ENCODE measurements around the gene EFHC1. TPM values are rescaled to one million over a fixed set of nuclear protein-coding genes. Genes with fewer than 3 reads are reported as not detected.

EFHC1 gene
- polyA plus RNA-seq, 1 donor (not counting 4 experiments of a cell fraction or from before 2014, with no cell fraction given) = 20.5 TPM

DNA sequence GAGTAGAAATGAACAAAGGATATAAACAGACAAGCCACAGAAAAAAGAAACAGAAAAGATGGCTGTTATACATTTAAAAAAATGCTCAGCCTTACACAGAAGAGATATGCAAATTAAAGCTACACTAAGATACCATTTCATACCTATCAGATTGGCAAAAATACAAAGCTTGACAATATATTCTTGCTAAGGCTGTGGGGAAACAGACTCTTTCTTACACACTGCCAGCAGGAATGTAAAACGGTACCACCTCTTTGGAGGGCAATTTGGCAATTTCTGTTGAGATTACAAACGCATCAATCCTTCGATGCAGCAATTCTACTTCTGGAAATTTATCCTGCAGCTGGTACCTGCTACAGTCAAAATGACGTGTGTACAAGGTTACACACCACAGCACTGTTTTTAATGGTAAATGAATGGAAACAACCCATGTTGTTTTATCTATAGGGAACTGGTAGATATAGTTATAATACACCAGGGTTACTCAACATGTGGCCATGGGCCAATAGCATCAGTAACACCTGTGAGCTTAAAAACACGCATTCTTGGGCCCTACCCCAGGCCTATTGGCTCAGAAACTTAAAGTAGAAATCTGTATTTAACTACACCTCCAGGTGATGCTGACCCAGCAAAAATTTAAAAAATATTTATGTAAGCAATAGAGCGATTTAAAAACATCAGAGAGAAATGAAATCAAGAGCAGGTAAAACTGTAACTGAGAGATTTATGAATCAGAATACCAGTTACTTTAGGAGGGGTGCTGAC is 103.4 kb downstream of the EFHC1 start:
- Histone ChIP-seq H3K9me1 (ENCODE audit: control insufficient read depth, extremely low read depth, insufficient read depth, low read length) (no peaks in the 10 kb centered on the region), H3K4me3 (ENCODE audit: control insufficient read depth in 2 of 3, extremely low read depth in 1 of 3, insufficient read depth in 2 of 3, low read depth in 1 of 3, low read length in 3 of 3) (no peak overlapping the region), H3K27ac (ENCODE audit: control insufficient read depth, insufficient read depth, low read length) (no peak overlapping the region), H3K79me2 (ENCODE audit: control insufficient read depth, insufficient read depth, low read length) (peaks cover 2% of the 10 kb centered on the region), H3K36me3 (ENCODE audit: control insufficient read depth in 2 of 2, extremely low read depth in 1 of 2, insufficient read depth in 2 of 2, low read length in 2 of 2) (no peaks in the 10 kb centered on the region), H2AFZ (ENCODE audit: control insufficient read depth, low read length) (no peak overlapping the region), H3K9ac (ENCODE audit: control insufficient read depth, extremely low read depth, insufficient read depth, low read length) (no peak overlapping the region), H3K4me2 (ENCODE audit: control insufficient read depth, extremely low read depth, insufficient read depth, low read depth, low read length) (no peak overlapping the region), H3K27me3 (ENCODE audit: control insufficient read depth, extremely low read depth, insufficient read depth, low read length) (no peaks in the 10 kb centered on the region), H3K9me3 (ENCODE audit: control insufficient read depth, low read depth, low read length) (no peaks in the 10 kb centered on the region), H4K20me1 (ENCODE audit: control insufficient read depth, extremely low read depth, insufficient read depth, low read length) (no peaks in the 10 kb centered on the region), H3K4me1 (ENCODE audit: control insufficient read depth, extremely low read depth, insufficient read depth, low read length) (peaks cover 13% of the 10 kb centered on the region)
- FAIRE-seq (no peak), DNase-seq (ENCODE audit: low read depth, low spot score) (no peak)
- TF ChIP-seq EZH2 (IDR thresholded peaks at IDR 0.05; ENCODE audit: low read length) = no peak
- TF ChIP-seq, protein P1, sequence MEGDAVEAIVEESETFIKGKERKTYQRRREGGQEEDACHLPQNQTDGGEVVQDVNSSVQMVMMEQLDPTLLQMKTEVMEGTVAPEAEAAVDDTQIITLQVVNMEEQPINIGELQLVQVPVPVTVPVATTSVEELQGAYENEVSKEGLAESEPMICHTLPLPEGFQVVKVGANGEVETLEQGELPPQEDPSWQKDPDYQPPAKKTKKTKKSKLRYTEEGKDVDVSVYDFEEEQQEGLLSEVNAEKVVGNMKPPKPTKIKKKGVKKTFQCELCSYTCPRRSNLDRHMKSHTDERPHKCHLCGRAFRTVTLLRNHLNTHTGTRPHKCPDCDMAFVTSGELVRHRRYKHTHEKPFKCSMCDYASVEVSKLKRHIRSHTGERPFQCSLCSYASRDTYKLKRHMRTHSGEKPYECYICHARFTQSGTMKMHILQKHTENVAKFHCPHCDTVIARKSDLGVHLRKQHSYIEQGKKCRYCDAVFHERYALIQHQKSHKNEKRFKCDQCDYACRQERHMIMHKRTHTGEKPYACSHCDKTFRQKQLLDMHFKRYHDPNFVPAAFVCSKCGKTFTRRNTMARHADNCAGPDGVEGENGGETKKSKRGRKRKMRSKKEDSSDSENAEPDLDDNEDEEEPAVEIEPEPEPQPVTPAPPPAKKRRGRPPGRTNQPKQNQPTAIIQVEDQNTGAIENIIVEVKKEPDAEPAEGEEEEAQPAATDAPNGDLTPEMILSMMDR (optimal IDR thresholded peaks at IDR 0.05 in 1 of 3, IDR thresholded peaks at IDR 0.05 in 1 of 3, conservative IDR thresholded peaks at IDR 0.05 in 1 of 3; ENCODE audit: extremely low read depth in 1 of 3, insufficient read depth in 2 of 3, low read length in 3 of 3) = no peak
- dilution Hi-C loops (cut with MboI; ENCODE audit: extremely low pct_ligation_motif_present, low sequenced_read_pairs) = no loop called here

DNA sequence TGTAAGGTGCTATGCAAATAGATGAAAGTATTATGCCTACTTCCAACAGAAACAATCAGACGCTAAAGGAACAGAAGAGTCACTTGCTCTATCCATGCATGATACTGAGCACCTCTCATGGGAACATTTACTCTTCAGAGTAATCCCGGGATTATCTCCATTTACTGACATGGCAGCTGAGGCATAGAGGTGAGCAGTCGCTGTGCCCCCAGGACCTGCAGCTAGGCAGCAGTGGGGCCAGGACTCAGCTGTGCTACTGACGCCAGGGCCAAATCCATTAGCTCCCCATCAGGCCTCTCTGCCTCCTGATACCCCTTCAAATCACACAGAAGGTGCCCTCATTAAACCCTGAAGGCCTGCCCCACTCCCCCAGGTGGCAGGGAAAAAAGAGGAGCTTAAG is 104.8 kb downstream of the EFHC1 start:
- dilution Hi-C loops (cut with MboI; ENCODE audit: extremely low pct_ligation_motif_present, low sequenced_read_pairs) = no loop called here
- Histone ChIP-seq H3K9me1 (ENCODE audit: control insufficient read depth, extremely low read depth, insufficient read depth, low read length) (no peaks in the 10 kb centered on the region), H3K4me3 (ENCODE audit: control insufficient read depth in 2 of 3, extremely low read depth in 1 of 3, insufficient read depth in 2 of 3, low read depth in 1 of 3, low read length in 3 of 3) (no peak overlapping the region), H3K79me2 (ENCODE audit: control insufficient read depth, insufficient read depth, low read length) (no peaks in the 10 kb centered on the region), H3K36me3 (ENCODE audit: control insufficient read depth in 2 of 2, extremely low read depth in 1 of 2, insufficient read depth in 2 of 2, low read length in 2 of 2) (no peaks in the 10 kb centered on the region), H3K27me3 (ENCODE audit: control insufficient read depth, extremely low read depth, insufficient read depth, low read length) (no peaks in the 10 kb centered on the region), H2AFZ (ENCODE audit: control insufficient read depth, low read length) (no peak overlapping the region), H3K4me1 (ENCODE audit: control insufficient read depth, extremely low read depth, insufficient read depth, low read length) (peaks cover 12% of the 10 kb centered on the region), H3K9me3 (ENCODE audit: control insufficient read depth, low read depth, low read length) (no peaks in the 10 kb centered on the region), H4K20me1 (ENCODE audit: control insufficient read depth, extremely low read depth, insufficient read depth, low read length) (no peaks in the 10 kb centered on the region), H3K27ac (ENCODE audit: control insufficient read depth, insufficient read depth, low read length) (no peak overlapping the region), H3K4me2 (ENCODE audit: control insufficient read depth, extremely low read depth, insufficient read depth, low read depth, low read length) (no peak overlapping the region), H3K9ac (ENCODE audit: control insufficient read depth, extremely low read depth, insufficient read depth, low read length) (no peak overlapping the region)
- DNase-seq (ENCODE audit: low read depth, low spot score) (no peak), FAIRE-seq (no peak)
- no peak for TF ChIP-seq EZH2 (IDR thresholded peaks at IDR 0.05; ENCODE audit: low read length)
- TF ChIP-seq, protein P1 (optimal IDR thresholded peaks at IDR 0.05 in 1 of 3, IDR thresholded peaks at IDR 0.05 in 1 of 3, conservative IDR thresholded peaks at IDR 0.05 in 1 of 3; ENCODE audit: extremely low read depth in 1 of 3, insufficient read depth in 2 of 3, low read length in 3 of 3) = no peak

Measured in keratinocyte (primary cell).